Smooth muscle cell (in vitro differentiated cells): ENCODE data around the gene NCS1. TPM values are rescaled to one million over a fixed set of nuclear protein-coding genes. Genes with fewer than 3 reads are reported as not detected.

Experiments
- DNase-seq: peaks from one replicate; lab custom pipeline; 2025; ENCODE audit not compliant: unreplicated experiment; lab: John Stamatoyannopoulos, UW
- H2AFZ ChIP-seq: fragments of 200-600 bp; sonication (generic); 2 replicates; pipeline ENCODE4 v1.6.0; 2016; ENCODE audit warnings: antibody characterized with exemption, low read depth, mild to moderate bottlenecking
- H3F3A ChIP-seq: fragments of 200-600 bp; sonication (generic); 2 replicates; pipeline ENCODE4 v1.6.0; 2017; ENCODE audit warnings: antibody characterized with exemption, low read depth
- H3K27ac ChIP-seq: fragments of 200-600 bp; sonication (generic); 2 replicates; pipeline ENCODE4 v1.5.1; 2016; ENCODE audit warnings: low read depth, mild to moderate bottlenecking
- H3K27me3 ChIP-seq: fragments of 200-600 bp; sonication (generic); 2 replicates; pipeline ENCODE4 v1.6.1; 2016; ENCODE audit warnings: low read depth, mild to moderate bottlenecking
- H3K36me3 ChIP-seq: fragments of 200-600 bp; sonication (generic); 2 replicates; pipeline ENCODE4 v1.5.1; 2016; ENCODE audit warnings: low read depth
- H3K4me1 ChIP-seq: fragments of 200-600 bp; sonication (generic); 2 replicates; pipeline ENCODE4 v1.5.1; 2016; ENCODE audit warnings: low read depth
- H3K4me2 ChIP-seq: fragments of 200-600 bp; sonication (generic); 2 replicates; pipeline ENCODE4 v1.6.0; 2016; ENCODE audit warnings: mild to moderate bottlenecking
- H3K4me3 ChIP-seq: fragments of 200-600 bp; sonication (generic); 2 replicates; pipeline ENCODE4 v1.5.1; 2016; ENCODE audit warnings: mild to moderate bottlenecking
- H3K79me2 ChIP-seq: fragments of 200-600 bp; sonication (generic); 2 replicates; pipeline ENCODE4 v1.6.0; 2016; ENCODE audit warnings: low read depth, mild to moderate bottlenecking
- H3K9ac ChIP-seq: fragments of 200-600 bp; sonication (generic); 2 replicates; pipeline ENCODE4 v1.6.0; 2016; ENCODE audit warnings: low read depth
- H3K9me3 ChIP-seq: fragments of 200-600 bp; sonication (generic); replicated peaks from 2 replicates; pipeline ENCODE4 v1.5.1; 2016; ENCODE audit warnings: low read depth
- H4K20me1 ChIP-seq: fragments of 200-600 bp; sonication (generic); 2 replicates; pipeline ENCODE4 v1.6.0; 2016; ENCODE audit warnings: low read depth
- CTCF ChIP-seq: fragments of 200-600 bp; sonication (generic); IDR thresholded peaks from 2 replicates; pipeline ENCODE4 v1.5.1; 2017; ENCODE audit warnings: borderline replicate concordance, mild to moderate bottlenecking, antibody characterized with exemption; ENCODE audit not compliant: insufficient read depth, poor library complexity, severe bottlenecking
- WGBS: methylation state at CpG from one replicate; pipeline ENCODE4 v1.1.7; 2016; ENCODE audit warnings: low lambda C conversion rate; 5-methylcytosine and 5-hydroxymethylcytosine counted together
- polyA plus RNA-seq: library from polyadenylated mRNA; unstranded; fragments of >200 nt; fragmentation: Nextera tagmentation; extraction: Ambion mirVana; gene quantifications from 2 replicates; pipeline ENCODE4 v1.2.1, GENCODE V29; 2016
- total RNA-seq: library from RNA; depleted of rRNA; stranded (reverse); fragments of >200 nt; gene quantifications from 2 replicates; pipeline ENCODE4 v1.2.3, GENCODE V29; 2014

NCS1 gene
- total and polyA plus RNA-seq, 2 experiments from 2014 or later: 28.0 to 59.3 TPM

DNA sequence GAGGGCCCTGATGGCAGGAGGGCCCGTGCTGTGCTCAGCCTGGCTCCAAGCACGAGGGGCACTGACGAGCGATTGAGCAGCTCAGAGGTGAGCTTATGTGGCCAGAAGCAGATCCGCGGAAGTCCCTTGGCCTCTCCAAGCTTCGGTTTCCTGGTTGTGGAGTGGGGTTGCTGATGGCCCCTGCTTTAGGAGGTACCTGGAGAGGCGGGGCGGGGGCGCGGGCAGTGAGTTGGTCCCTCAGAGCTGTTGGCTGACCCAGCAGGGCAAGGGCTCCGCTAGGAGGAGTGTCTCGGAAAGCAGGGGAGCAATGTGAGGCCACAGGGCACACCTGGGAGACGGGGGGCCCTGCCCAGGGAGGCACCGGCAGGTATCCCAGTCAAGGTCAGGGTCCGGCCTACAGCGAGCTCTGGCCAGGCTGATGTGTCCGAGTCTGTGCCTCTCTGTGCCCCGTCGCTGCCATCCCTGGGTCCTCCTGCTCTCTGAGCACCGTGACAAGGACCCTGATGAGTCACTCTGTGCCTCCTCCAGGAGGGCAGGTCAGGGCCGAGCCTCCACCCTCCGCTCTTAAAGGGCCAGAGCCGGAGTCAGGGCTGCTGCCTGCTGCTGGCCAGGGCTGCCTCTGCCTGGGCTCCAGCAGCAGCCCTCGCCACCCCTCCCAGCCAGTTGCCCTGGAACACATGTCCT is 14.8 kb downstream of the NCS1 start:
- H3K9me3 ChIP-seq: no peaks in the 10 kb centered on the region
- peaks cover 84% of the 10 kb centered on the region for H3K79me2 ChIP-seq
- peak overlapping the region; percentile 82 for H3K4me2 ChIP-seq
- peaks cover 40% of the 10 kb centered on the region for H3K4me1 ChIP-seq
- H3K36me3 ChIP-seq: no peaks in the 10 kb centered on the region
- WGBS: 45% methylated on average over 24 of the region's 25 CpGs
- H3K4me3 ChIP-seq: peak overlapping the region; percentile 32
- no peak for TF ChIP-seq CTCF
- H3K9ac ChIP-seq: peak overlapping the region; percentile 47
- no peak overlapping the region for H2AFZ ChIP-seq
- H3K27ac ChIP-seq: peak overlapping the region; percentile 81
- peak; percentile 33 for DNase-seq
- H4K20me1 ChIP-seq: peaks cover 98% of the 10 kb centered on the region
- H3K27me3 ChIP-seq: no peaks in the 10 kb centered on the region
- peaks cover 40% of the 10 kb centered on the region for H3F3A ChIP-seq

DNA sequence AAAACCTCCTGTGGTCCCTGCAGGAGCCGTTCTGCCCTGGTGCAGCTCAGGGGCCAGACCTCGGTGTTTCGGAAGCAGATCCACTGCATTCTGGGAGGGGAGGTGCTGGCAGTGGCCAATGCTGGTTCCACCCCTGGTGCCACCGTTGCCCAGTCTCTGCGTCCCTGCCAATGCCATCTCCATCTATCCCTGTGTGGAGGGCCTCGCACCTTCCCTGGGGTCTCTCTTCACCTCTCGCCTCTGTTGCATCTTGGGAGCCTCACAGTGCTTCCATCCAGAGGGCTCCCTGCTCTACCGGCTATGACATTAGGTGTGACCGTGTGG is 15.3 kb downstream of the NCS1 start:
- H3K9ac ChIP-seq: no peak overlapping the region
- no peaks in the 10 kb centered on the region for H3K27me3 ChIP-seq
- H3K4me1 ChIP-seq: peaks cover 40% of the 10 kb centered on the region
- no peaks in the 10 kb centered on the region for H3K36me3 ChIP-seq
- H3K4me3 ChIP-seq: no peak overlapping the region
- 69% methylated on average over 9 of the region's 9 CpGs for WGBS
- H2AFZ ChIP-seq: no peak overlapping the region
- no peak overlapping the region for H3K27ac ChIP-seq
- H3F3A ChIP-seq: peaks cover 35% of the 10 kb centered on the region
- no peaks in the 10 kb centered on the region for H3K9me3 ChIP-seq
- TF ChIP-seq CTCF: no peak
- DNase-seq: no peak
- H3K4me2 ChIP-seq: peak overlapping the region; percentile 82
- H3K79me2 ChIP-seq: peaks cover 87% of the 10 kb centered on the region
- H4K20me1 ChIP-seq: peaks cover 98% of the 10 kb centered on the region

- H3F3A ChIP-seq: peaks cover 25% of the 10 kb centered on the region
- 91% methylated on average over 7 of the region's 7 CpGs for WGBS
Measured at GRCh38 chr9:130188860-130189481, 16.8 kb downstream of the NCS1 start.

More at GRCh38 chr9:130188860-130189481, 16.8 kb downstream of the NCS1 start:
- Histone ChIP-seq H3K4me3 (no peak overlapping the region), H4K20me1 (peaks cover 98% of the 10 kb centered on the region), H3K36me3 (no peaks in the 10 kb centered on the region), H3K27me3 (no peaks in the 10 kb centered on the region), H2AFZ (no peak overlapping the region), H3K79me2 (peaks cover 100% of the 10 kb centered on the region), H3K4me1 (peaks cover 44% of the 10 kb centered on the region), H3K9me3 (no peaks in the 10 kb centered on the region), H3K27ac (no peak overlapping the region), H3K4me2 (no peak overlapping the region), H3K9ac (no peak overlapping the region)
- no peak for DNase-seq
- no peak for TF ChIP-seq CTCF
